HL-60/S4 (cell line): ENCODE results near the gene ERFL.

Source experiments
- in situ Hi-C: fragments of 300-500 bp; cut with MboI; formaldehyde crosslinking; loops from 2 replicates; pipeline ENCODE4 v1.14.3; 2022; ENCODE audit warnings: low sequenced_read_pairs

The ERFL gene

DNA sequence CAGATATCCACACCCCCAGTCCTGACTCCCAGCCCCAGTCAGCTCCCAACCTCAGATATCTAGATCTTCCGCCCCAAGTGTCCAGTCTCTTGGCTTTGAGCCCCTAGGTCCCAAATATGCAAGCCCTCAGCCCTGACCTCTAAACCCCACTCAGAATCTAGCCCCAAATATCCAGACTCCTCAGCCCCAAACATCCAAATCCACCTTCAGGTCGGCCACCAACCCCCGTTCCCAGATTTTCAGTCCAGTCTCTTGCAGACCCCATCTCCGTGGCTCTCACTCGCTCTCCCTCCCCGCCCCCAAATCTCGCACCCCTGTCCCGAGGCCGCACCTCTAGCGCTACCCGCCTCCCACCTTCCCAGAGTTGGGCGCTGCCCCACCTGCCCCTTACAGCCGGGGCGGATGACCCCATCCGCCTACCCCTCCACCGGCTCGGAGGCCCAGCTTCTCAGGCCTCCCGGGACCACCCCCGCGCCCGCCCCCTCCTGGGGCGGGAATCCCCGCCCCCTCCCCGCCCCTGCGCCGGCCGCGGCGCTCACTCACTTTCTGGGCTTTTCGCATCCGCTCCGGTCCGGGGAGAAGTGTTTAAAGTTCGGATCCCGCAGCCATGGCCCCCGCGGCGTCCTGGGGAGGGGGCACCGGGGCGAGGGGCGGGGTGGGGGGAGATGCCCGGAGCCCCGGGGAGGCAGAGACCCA, 604 bp downstream of the ERFL start:
- in situ Hi-C loops: no loop called here

- in situ Hi-C loops: no loop called here
Measured at GRCh38 chr19:41926763-41927496, 1.3 kb downstream of the ERFL start.

DNA sequence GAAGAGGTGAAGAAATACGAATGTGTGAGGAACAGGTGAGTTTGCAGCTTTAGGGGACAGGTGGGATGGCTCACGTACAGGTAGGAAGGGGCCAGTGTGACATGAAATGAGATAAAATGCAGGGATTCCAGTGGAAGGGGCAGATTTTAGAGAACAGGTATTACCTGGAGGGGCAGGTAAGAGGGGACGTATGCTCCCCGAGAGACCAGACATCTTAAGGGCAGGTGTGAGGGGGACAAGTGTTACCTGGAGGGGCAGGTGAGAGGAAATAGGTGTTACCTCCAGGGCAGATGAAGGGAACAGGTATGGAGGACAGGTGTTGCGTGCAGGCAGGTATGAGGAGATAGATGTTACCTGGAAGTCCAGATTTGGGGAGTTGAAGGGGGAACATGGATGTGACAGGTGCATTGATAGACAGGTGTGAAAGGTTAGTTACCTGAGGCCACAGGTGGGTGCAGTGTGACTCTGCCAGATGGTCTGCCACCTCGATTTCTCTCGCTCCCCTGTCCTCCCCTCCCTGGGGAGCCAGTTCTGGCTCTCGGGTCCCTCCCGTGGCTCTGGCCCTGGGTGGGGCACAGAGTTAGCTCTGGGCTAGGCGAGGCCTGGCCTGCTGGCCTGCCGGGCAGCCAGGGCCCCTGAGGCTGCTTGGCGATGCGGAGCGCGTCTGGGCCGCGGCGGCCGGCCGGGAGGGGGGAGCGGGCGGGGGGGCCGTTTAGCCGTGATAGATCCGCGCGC, 2.1 kb downstream of the ERFL start:
- in situ Hi-C loops: no loop called here

DNA sequence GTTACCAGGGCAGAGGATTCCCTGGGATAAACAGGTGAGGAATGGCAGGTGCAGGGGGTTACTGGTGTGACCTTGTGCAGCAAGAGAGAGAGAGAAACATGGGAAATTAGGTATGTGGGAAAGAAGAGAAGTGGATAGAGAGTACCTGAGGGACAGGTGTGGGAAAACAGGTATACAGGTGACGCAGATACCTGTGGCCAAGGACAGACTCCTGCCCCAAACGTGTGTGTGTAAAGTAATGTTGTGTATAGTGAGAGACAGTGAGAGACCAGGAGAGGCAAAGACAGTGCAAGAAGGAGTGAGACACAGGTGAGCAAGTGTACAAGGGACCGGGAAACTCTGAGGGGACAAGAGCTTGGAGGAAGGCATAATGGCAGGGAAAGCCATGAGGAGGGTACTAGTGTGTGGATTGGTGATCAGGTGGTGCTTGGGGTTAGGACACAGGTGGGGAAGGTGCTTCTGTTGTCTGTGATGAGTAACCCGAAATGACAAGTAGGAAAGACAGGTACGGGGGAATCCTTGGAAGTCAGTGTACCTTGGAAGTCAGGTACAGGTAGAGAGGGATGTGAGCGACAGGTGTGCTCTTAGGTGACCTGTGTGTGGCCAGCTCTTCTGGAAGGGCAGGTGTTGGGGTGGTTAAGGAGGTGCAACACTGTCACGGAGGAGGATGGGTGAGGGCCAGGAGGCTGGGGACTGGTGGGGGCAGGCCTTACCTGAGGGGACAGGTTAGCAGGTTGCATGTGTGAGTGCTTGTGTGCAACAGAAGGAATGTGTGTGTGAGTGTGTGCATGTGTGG, 2.8 kb downstream of the ERFL start:
- in situ Hi-C loops: no loop called here

GRCh38 chr19:41924151-41925145, 3.8 kb downstream of the ERFL start:
- in situ Hi-C loops: no loop called here

DNA sequence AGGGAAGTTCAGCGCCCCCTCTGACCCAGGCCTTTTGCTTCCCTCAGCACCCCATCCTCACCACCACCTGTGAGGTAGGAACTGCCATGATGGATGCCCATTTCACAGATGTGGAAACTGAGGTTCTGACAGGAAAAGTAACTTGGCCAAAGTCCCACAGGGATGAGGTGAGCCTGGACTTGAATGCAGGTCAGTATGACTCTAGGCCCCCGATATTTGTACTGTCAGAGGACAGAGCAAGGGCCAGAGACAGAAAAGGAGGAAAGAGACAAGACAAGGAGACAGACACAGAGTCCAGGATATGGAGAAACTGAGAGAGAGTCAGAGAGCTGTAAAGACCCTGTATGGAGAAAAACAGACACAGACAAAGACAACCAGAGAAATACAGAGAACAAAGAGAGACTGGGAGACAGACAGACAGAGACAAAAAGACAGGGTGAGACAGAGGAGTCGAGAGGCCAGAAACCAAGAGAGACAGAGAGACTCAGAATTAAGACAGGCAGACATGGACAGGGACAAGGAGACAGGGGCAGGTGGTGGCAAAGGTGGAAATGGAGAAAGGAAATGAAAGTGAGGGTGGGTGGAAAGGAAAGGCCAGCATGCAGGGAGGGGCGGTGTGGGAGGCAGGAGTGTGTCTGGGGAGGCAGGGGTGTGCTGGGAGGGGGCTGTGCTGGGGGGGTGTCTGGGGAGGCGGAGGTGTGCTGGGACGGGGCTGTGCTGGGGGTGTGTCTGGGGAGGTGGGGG, 5.0 kb downstream of the ERFL start:
- in situ Hi-C loops: no loop called here

- in situ Hi-C loops: no loop called here
Measured at GRCh38 chr19:41922585-41922984, 5.7 kb downstream of the ERFL start.

GRCh38 chr19:41921577-41922576, 6.4 kb downstream of the ERFL start:
- in situ Hi-C loops: no loop called here

GRCh38 chr19:41920882-41921576, 7.2 kb downstream of the ERFL start:
- in situ Hi-C loops: no loop called here

DNA sequence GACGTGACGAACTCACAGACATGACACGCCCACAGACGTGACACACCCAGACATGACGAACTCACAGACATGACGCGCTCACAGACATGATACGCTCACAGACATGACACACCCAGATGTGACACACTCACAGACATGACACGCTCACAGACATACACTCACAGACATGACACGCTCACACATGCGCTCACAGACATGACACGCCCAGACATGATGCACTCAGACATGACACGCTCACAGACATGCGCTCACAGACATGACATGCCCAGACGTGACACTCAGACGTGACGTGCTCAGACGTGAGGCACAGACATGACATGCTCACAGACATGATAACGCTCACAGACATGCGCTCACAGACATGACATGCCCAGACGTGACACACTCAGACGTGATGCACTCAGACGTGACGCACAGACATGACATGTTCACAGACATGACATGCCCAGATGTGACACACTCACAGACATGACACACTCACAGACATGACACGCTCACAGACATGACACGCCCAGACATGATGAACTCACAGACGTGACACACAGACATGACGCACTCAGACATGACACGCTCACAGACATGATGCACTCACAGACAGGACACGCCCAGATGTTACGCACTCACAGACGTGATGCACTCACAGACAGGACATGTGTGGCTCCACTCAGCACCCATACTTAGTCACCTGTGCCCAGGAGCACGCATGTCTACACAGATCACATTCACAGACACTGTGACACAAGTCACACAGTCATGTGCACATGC, 8.1 kb downstream of the ERFL start:
- in situ Hi-C loops: no loop called here

GRCh38 chr19:41918653-41919244, 9.5 kb downstream of the ERFL start:
- in situ Hi-C loops: no loop called here

DNA sequence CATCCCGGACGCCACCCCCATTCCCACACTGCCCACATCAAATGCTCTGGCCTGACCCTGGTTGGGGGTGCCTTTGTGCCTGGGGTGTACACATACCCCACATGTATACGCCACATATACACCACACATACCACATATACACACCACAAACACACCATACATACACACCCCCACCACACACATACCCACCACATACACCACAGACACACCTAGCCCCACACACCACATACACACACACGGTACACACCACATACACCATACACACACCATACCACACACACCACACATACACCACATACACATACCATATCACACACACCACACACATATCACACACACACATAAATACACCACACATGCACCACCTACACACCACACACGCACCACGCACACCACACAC, 10.2 kb downstream of the ERFL start:
- in situ Hi-C loops: no loop called here

DNA sequence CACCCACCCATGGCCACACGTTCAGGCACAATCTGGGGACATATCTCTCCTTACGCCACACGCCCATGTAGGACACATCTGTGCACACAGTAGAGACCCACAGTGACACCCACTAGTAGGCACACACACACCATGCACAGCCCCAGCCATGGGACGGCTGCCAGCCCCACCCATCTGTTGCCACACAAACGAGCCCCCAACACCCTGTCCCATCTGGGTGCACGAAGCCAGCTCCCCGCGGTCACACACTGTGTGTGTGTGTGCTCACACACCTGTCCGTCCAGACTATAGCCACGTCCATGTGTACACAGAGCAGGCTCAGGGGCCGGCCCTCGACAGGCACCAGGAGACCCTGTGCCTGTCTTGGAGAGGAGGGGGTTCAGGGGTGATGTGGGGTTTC, 10.6 kb downstream of the ERFL start:
- in situ Hi-C loops: no loop called here

DNA sequence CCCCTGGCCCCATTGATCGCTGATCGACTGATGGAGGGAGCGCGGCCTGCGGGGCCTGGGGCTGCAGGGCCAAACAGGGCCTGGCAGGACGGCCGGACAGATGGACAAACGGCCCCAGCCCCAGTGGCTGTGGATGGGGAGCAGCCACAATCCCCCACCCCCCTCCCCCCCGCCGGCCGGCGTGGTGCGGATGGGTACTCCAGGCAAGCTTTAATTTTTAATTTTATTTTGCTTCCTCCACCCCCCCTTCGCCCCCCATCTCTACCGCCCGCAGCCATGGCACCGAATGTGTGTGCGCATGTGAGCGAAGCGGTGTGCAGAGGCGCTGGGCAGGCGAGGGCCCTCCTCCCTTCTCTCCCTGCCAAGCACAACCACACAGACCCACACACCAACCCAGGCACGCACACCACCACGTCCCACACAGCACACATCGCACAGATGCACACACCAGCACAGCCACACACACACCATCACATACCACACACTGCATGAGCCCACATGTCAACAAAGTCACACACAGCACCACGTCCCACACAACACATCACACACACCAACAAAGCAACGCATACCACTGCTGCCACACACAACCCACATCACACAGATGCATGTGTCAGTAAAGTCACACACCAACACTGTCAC, 12.4 kb downstream of the ERFL start:
- in situ Hi-C loops: no loop called here

- in situ Hi-C loops: no loop called here
Measured at GRCh38 chr19:41915021-41915775, 13.1 kb downstream of the ERFL start.
